Spinal cord (tissue), 10 donors: ENCODE results near the gene SEMA4B. TPM values are rescaled to one million over a fixed set of nuclear protein-coding genes. Genes with fewer than 3 reads are reported as not detected.

Source experiments
- DNase-seq, 6 donors: peaks; one replicate each; pipeline versions ENCODE4 v3.0.0 to v3.0.0-alpha.2; 2013 to 2015; ENCODE audit warnings: low spot score in 6 of 6, low read depth in 4 of 6
- H3K27ac ChIP-seq: one replicate; pipeline ENCODE4 v1.5.1; 2013; ENCODE audit warnings: low read depth, low read length, control low read depth
- H3K27me3 ChIP-seq: one replicate; pipeline ENCODE4 v1.6.1; 2013; ENCODE audit warnings: low read length; ENCODE audit not compliant: control insufficient read depth, insufficient read depth
- H3K36me3 ChIP-seq: one replicate; pipeline ENCODE4 v1.6.1; 2013; ENCODE audit warnings: low read length; ENCODE audit not compliant: control insufficient read depth, insufficient read depth
- H3K4me1 ChIP-seq: one replicate; pipeline ENCODE4 v1.6.1; 2013; ENCODE audit warnings: low read length; ENCODE audit not compliant: control insufficient read depth, insufficient read depth
- H3K4me3 ChIP-seq: one replicate; pipeline ENCODE4 v1.5.1; 2013; ENCODE audit warnings: low read depth, low read length, control low read depth
- H3K9me3 ChIP-seq: one replicate; pipeline ENCODE4 v1.6.1; 2013; ENCODE audit warnings: low read length; ENCODE audit not compliant: control insufficient read depth, insufficient read depth
- WGBS: methylation state at CpG from one replicate; pipeline ENCODE4 v1.1.5; 2013; ENCODE audit warnings: missing lambda C conversion rate; ENCODE audit not compliant: insufficient coverage; 5-methylcytosine and 5-hydroxymethylcytosine counted together
- polyA plus RNA-seq, 2 donors: library from polyadenylated mRNA; unstranded; fragments of 120-200 nt; gene quantifications; one replicate each; pipeline ENCODE4 v1.2.1, GENCODE V29; 2013; ENCODE audit not compliant: insufficient read length in 2 of 2
- total RNA-seq, 2 donors: library from RNA; depleted of rRNA in 1 of 2; stranded (reverse); fragments of 120-200 nt in 1 of 2; fragments of >200 nt in 1 of 2; gene quantifications; one replicate each; pipeline versions ENCODE4 v1.2.3 to v1.2.4, GENCODE V29; 2013 to 2014
- donor health status: healthy.

SEMA4B gene
- total and polyA plus RNA-seq, 4 donors = 12.5 to 67.6 (median 44.8) TPM

- H3K9me3 ChIP-seq = no peaks in the 10 kb centered on the region
- no peak overlapping the region for H3K4me3 ChIP-seq
- WGBS = 77% methylated on average over 6 of the region's 10 CpGs
- H3K36me3 ChIP-seq = no peaks in the 10 kb centered on the region
- H3K4me1 ChIP-seq = peaks cover 55% of the 10 kb centered on the region
- DNase-seq = no peak
- no peaks in the 10 kb centered on the region for H3K27me3 ChIP-seq
- peak overlapping the region; percentile 15 for H3K27ac ChIP-seq
Observed at GRCh38 chr15:90189781-90190467, 11.2 kb upstream of the SEMA4B start.

GRCh38 chr15:90190606-90191343 lies 10.4 kb upstream of the SEMA4B start:
- H3K27ac ChIP-seq = peak overlapping the region; percentile 93
- H3K36me3 ChIP-seq = no peaks in the 10 kb centered on the region
- no peaks in the 10 kb centered on the region for H3K9me3 ChIP-seq
- no peaks in the 10 kb centered on the region for H3K27me3 ChIP-seq
- DNase-seq = no peak
- no peak overlapping the region for H3K4me3 ChIP-seq
- H3K4me1 ChIP-seq = peaks cover 51% of the 10 kb centered on the region
- WGBS = 96% methylated on average over 7 of the region's 10 CpGs

GRCh38 chr15:90191344-90191687 lies 9.8 kb upstream of the SEMA4B start:
- H3K36me3 ChIP-seq = no peaks in the 10 kb centered on the region
- WGBS = no CpG with 5 or more reads among the region's 3 CpGs
- DNase-seq = no peak
- peak overlapping the region; percentile 93 for H3K27ac ChIP-seq
- H3K4me3 ChIP-seq = no peak overlapping the region
- H3K9me3 ChIP-seq = no peaks in the 10 kb centered on the region
- no peaks in the 10 kb centered on the region for H3K27me3 ChIP-seq
- peaks cover 45% of the 10 kb centered on the region for H3K4me1 ChIP-seq

GRCh38 chr15:90191794-90192509 lies 9.2 kb upstream of the SEMA4B start:
- Histone ChIP-seq H3K27ac (peak overlapping the region; percentile 93), H3K4me1 (peaks cover 42% of the 10 kb centered on the region), H3K4me3 (no peak overlapping the region), H3K36me3 (no peaks in the 10 kb centered on the region), H3K27me3 (no peaks in the 10 kb centered on the region), H3K9me3 (no peaks in the 10 kb centered on the region)
- peak in 4 of 6 donors; percentile 77 to 95 (median 86) for DNase-seq
- 8% methylated on average over 5 of the region's 7 CpGs for WGBS

GRCh38 chr15:90192961-90193786 lies 8.0 kb upstream of the SEMA4B start:
- Histone ChIP-seq H3K36me3 (no peaks in the 10 kb centered on the region), H3K4me3 (no peak overlapping the region), H3K27ac (peak overlapping the region; percentile 93), H3K9me3 (no peaks in the 10 kb centered on the region), H3K4me1 (peaks cover 42% of the 10 kb centered on the region), H3K27me3 (no peaks in the 10 kb centered on the region)
- WGBS = 36% methylated on average over 16 of the region's 16 CpGs
- DNase-seq = peak in 2 of 6 donors; percentile 84 to 90

- WGBS = no CpG with 5 or more reads among the region's 2 CpGs
- no peaks in the 10 kb centered on the region for H3K36me3 ChIP-seq
- H3K4me1 ChIP-seq = peaks cover 41% of the 10 kb centered on the region
- no peak for DNase-seq
- H3K9me3 ChIP-seq = no peaks in the 10 kb centered on the region
- H3K27me3 ChIP-seq = no peaks in the 10 kb centered on the region
- no peak overlapping the region for H3K4me3 ChIP-seq
- H3K27ac ChIP-seq = no peak overlapping the region
Observed at GRCh38 chr15:90194655-90195054, 6.5 kb upstream of the SEMA4B start.

GRCh38 chr15:90200534-90201129 lies 498 bp upstream of the SEMA4B start:
- no peaks in the 10 kb centered on the region for H3K9me3 ChIP-seq
- 1% methylated on average over 21 of the region's 24 CpGs for WGBS
- H3K36me3 ChIP-seq = peaks cover 3% of the 10 kb centered on the region
- H3K27ac ChIP-seq = peak overlapping the region; percentile 76
- peak in 1 of 6 donors; percentile 71 for DNase-seq
- H3K4me3 ChIP-seq = peak overlapping the region; percentile 69
- peaks cover 49% of the 10 kb centered on the region for H3K4me1 ChIP-seq
- H3K27me3 ChIP-seq = no peaks in the 10 kb centered on the region

- under 1% methylated on average over 25 of the region's 25 CpGs for WGBS
Observed at GRCh38 chr15:90201944-90202375, 830 bp downstream of the SEMA4B start.

GRCh38 chr15:90202929-90203328 lies 1.8 kb downstream of the SEMA4B start:
- H3K27ac ChIP-seq = peak overlapping the region; percentile 45
- no peak overlapping the region for H3K4me3 ChIP-seq
- no peaks in the 10 kb centered on the region for H3K9me3 ChIP-seq
- H3K4me1 ChIP-seq = peaks cover 61% of the 10 kb centered on the region
- H3K27me3 ChIP-seq = no peaks in the 10 kb centered on the region
- peaks cover 7% of the 10 kb centered on the region for H3K36me3 ChIP-seq
- no peak for DNase-seq
- 92% methylated on average over 4 of the region's 4 CpGs for WGBS

More at GRCh38 chr15:90201944-90202375, 830 bp downstream of the SEMA4B start:
- no peaks in the 10 kb centered on the region for H3K9me3 ChIP-seq
- peak overlapping the region; percentile 67 for H3K27ac ChIP-seq
- peaks cover 59% of the 10 kb centered on the region for H3K4me1 ChIP-seq
- peak in 1 of 6 donors; percentile 41 for DNase-seq
- H3K27me3 ChIP-seq = no peaks in the 10 kb centered on the region
- H3K36me3 ChIP-seq = peaks cover 7% of the 10 kb centered on the region
- peak overlapping the region; percentile 69 for H3K4me3 ChIP-seq
